Gastroesophageal sphincter (tissue), 3 donors: ENCODE data around the gene TRIP11.

ENCODE experiments used
- CTCF ChIP-seq, 4 experiments: fragments of 200-600 bp in 2 of 4; fragments of 450-650 bp in 2 of 4; sonication (generic) in 1 of 4; IDR thresholded peaks; one replicate each; pipeline ENCODE4 v1.5.1; 2017 to 2019; ENCODE audit warnings: antibody characterized with exemption in 4 of 4, mild to moderate bottlenecking in 2 of 4, moderate library complexity in 2 of 4
- EP300 ChIP-seq: sonication (generic); formaldehyde crosslinking; IDR thresholded peaks from one replicate; pipeline ENCODE4 v1.6.1; 2017; ENCODE audit warnings: antibody characterized with exemption, mild to moderate bottlenecking
- POLR2A ChIP-seq, 2 donors: fragments of 450-650 bp; IDR thresholded peaks; one replicate each; pipeline ENCODE4 v1.6.1; 2017; ENCODE audit warnings: antibody characterized with exemption in 2 of 2, mild to moderate bottlenecking in 2 of 2, moderate library complexity in 1 of 2

GRCh38 chr14:92005019-92005418, 34.8 kb downstream of the TRIP11 start:
- TF ChIP-seq POLR2A (IDR thresholded peaks at IDR 0.05): no peak
- TF ChIP-seq CTCF (IDR thresholded peaks at IDR 0.05): no peak
- no peak for TF ChIP-seq EP300
